HG02759 (cell line): ENCODE results near the gene GCK.
A peak's percentile ranks its signal among the peaks of the same experiment; 100 is the strongest.

Experiments used
- ATAC-seq: cut with Tn5 transposase; IDR thresholded peaks from one replicate; pipeline ENCODE4 v1.9.1; 2021; ENCODE audit warnings: mild to moderate bottlenecking, moderate library complexity; ENCODE audit not compliant: unreplicated experiment

GCK gene

GRCh38 chr7:44097064-44097932 lies 91.9 kb downstream of the GCK start:
- peak; percentile 81 for ATAC-seq

- no peak for ATAC-seq
These were observed 92.8 kb downstream of the GCK start for GRCh38 chr7:44096326-44096881.

- ATAC-seq: no peak
These were observed 93.5 kb downstream of the GCK start for GRCh38 chr7:44095781-44096180.

GRCh38 chr7:44094883-44095592 lies 94.2 kb downstream of the GCK start:
- no peak for ATAC-seq

- ATAC-seq: no peak
These were observed 94.9 kb downstream of the GCK start for GRCh38 chr7:44094365-44094764.
